Muscle layer of colon (tissue), 2 donors: ENCODE measurements around the gene ASGR2.
"Not testable (repeated sequence)": the region's sequence is repeated elsewhere in the genome, so short reads cannot be mapped to it uniquely, and the experiment has no call there.

Experiments
- H3K27ac ChIP-seq: one replicate; pipeline ENCODE4 v1.7.0; 2013; ENCODE audit warnings: low read depth, mild to moderate bottlenecking, low read length, moderate library complexity
- H3K27me3 ChIP-seq, 2 donors: one replicate each; pipeline ENCODE4 v1.7.0; 2013; ENCODE audit warnings: low read length in 2 of 2, mild to moderate bottlenecking in 2 of 2; ENCODE audit not compliant: insufficient read depth in 2 of 2, control insufficient read depth in 1 of 2
- H3K36me3 ChIP-seq: one replicate; pipeline ENCODE4 v1.7.0; 2013; ENCODE audit warnings: mild to moderate bottlenecking, low read length; ENCODE audit not compliant: insufficient read depth
- H3K4me1 ChIP-seq: one replicate; pipeline ENCODE4 v1.7.0; 2013; ENCODE audit warnings: mild to moderate bottlenecking, low read length; ENCODE audit not compliant: insufficient read depth
- H3K4me3 ChIP-seq, 2 donors: one replicate each; pipeline ENCODE4 v1.7.0; 2013; ENCODE audit warnings: low read length in 2 of 2, low read depth in 1 of 2, mild to moderate bottlenecking in 1 of 2, moderate library complexity in 1 of 2
- H3K9ac ChIP-seq: one replicate; pipeline ENCODE4 v1.7.0; 2013; ENCODE audit warnings: low read length
- H3K9me3 ChIP-seq: one replicate; pipeline ENCODE4 v1.7.0; 2013; ENCODE audit warnings: mild to moderate bottlenecking, low read length
- donor health status: abdominal sarcoma.
- donor health status: Adenocarcinoma of cecum.

ASGR2 gene, protein sequence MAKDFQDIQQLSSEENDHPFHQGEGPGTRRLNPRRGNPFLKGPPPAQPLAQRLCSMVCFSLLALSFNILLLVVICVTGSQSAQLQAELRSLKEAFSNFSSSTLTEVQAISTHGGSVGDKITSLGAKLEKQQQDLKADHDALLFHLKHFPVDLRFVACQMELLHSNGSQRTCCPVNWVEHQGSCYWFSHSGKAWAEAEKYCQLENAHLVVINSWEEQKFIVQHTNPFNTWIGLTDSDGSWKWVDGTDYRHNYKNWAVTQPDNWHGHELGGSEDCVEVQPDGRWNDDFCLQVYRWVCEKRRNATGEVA

DNA sequence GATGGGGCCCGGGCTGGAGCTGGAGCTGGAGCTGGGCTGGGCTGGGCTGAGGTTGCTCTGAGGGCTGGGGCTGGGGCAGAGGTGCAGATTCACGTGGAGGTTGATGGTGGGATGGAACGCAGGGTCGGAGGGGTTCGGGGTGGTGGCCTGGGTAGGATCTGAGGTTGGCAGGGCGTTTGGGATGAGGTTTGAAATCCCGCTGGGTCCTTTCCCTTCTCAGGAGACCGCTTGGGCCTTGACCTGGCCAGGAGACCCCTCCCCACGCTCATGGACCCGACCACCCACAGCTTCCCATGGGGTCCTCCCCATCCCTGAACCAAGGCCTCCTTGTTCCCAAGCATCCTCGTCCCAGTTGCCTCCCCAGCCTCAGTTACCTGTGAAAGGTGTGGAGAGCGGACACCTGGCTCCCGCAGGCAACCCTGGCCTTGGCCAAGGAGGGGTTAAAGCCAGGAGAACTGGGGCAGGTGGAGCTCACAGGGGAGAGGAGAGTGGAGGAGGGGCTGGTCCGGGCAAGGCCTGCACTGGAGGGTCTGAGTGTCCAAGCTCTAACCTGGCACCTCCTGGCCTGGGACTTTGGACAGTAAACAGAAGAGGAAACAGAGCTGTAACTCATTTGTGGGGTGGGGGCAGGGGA lies at the start of gene ASGR2:
Gene ASGR2 (minus strand): TSS at position 582 of the 634 bp plus-strand sequence. CDS start 582 bp downstream, outside the sequence.
- Histone ChIP-seq H3K9ac (no peak within 1 kb of the TSS), H3K9me3 (no peaks in the 10 kb centered on the region), H3K27ac (no peak within 1 kb of the TSS), H3K36me3 (no peaks in the 10 kb centered on the region), H3K4me3 (no peak within 1 kb of the TSS), H3K4me1 (no peaks in the 10 kb centered on the region), H3K27me3 (no peaks in the 10 kb centered on the region)

DNA sequence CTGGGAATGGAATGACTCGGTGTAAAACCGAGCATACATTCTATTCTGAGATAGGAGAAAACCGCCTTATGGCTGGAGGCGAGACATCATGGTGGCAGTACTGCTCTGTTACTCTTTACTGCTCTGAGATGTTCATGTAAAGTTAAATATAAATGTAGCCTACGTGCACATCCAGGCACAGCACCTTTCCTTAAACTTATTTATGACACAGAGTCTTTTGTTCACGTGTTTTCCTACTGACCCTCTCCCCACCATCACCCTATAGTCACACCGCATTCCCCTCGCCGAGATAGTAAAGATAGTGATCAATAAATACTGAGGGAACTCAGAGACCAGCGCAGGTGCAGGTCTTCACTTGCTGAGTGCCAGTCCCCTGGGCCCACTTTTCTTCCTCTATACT lies 44.9 kb upstream of the ASGR2 start:
- not testable (repeated sequence) for H3K27me3 ChIP-seq, H3K4me1 ChIP-seq, H3K27ac ChIP-seq, H3K36me3 ChIP-seq, H3K9me3 ChIP-seq, H3K4me3 ChIP-seq, H3K9ac ChIP-seq

DNA sequence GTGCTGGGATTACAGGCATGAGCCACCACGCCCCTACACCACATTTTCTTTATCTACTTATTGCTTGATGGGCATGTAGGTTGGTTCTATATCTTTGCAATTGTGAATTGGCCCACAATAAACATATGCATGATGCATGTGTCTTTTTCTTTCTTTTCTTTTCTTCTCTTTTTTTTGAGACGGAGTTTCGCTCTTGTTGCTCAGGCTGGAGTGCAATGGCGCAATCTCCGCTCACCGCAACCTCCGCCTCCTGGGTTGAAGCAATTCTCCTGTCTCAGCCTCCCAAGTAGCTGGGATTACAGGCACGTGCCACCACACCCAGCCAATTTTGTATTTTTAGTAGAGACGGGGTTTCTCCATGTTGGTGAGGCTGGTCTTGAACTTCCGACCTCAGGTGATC lies 43.8 kb upstream of the ASGR2 start:
- H3K36me3 ChIP-seq, H3K4me1 ChIP-seq, H3K9me3 ChIP-seq, H3K27ac ChIP-seq, H3K4me3 ChIP-seq, H3K9ac ChIP-seq, H3K27me3 ChIP-seq: not testable (repeated sequence)

DNA sequence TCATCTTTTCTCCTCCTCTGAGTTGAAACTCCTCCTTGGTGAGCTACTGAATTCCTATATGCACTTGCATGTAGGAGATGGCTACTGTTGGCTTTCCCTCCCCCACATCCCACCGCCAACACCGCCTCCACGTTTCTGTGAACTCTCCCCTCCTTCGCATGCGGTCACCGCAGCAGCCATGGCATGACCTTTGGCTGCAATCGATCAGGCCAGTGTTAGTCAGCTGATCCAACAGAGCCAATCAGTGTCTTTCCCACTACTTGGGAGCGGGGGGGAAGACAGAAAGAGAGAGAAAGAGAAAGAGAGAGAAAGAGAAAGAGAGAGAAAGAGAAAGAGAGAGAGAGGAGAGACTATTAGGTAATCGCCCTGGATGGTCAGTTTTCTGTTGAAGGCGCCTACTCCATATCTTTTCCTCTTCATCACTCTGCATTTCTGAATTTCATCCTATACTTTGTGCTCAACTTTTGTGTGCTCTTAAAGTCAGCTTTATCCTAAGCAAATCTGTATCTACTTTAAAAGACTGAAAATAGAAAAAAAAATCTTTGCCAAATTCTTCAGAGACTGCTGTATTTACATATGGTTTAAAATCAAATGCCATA lies 41.8 kb upstream of the ASGR2 start:
- Histone ChIP-seq H3K4me1 (no peaks in the 10 kb centered on the region), H3K9me3 (no peaks in the 10 kb centered on the region), H3K27me3 (no peaks in the 10 kb centered on the region), H3K9ac (no peak overlapping the region), H3K36me3 (no peaks in the 10 kb centered on the region), H3K4me3 (no peak overlapping the region), H3K27ac (no peak overlapping the region)

DNA sequence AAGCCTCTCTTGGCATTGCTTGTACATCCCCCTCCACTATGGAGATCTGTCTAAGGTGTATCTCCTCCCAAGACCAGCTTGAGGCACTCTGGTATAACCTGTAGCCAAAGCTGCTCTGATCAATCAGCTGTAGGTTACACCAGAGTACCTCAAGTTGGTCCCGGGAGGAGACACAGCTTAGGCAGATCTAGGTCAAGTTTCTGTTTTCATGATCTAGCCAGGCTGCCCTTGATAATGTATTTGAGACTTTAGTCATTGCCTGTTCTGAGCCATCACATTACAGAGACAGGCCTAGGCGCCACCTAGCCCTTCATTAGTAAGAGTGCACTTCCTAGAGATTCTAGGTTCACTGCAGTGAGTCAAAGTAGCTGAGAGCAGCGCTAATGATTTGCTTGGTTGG lies 33.1 kb upstream of the ASGR2 start:
- H3K9ac ChIP-seq, result no peak overlapping the region
- H3K4me1 ChIP-seq, result no peaks in the 10 kb centered on the region
- H3K27me3 ChIP-seq, result no peaks in the 10 kb centered on the region
- no peaks in the 10 kb centered on the region for H3K9me3 ChIP-seq
- H3K36me3 ChIP-seq, result no peaks in the 10 kb centered on the region
- H3K27ac ChIP-seq, result no peak overlapping the region
- H3K4me3 ChIP-seq, result no peak overlapping the region

DNA sequence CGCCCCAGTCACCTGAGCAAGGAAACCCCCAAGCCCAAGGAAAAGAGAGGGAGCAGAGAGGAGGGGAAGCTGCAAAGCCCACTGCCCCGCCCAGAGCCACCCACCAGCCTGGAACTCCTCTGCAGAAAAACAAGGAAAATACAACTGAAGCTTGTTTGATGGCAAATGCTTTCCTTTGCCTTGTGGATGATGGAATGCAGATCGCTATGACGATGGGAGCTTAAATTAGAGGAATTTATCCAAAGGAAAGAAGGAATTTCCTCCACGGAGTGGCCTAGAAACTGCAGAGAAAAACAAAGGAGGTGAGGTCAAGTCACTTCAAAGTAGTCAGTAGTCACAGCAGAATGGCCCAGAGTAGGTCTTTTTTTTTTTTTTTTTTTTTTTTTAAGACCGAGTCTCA lies 31.5 kb upstream of the ASGR2 start:
- no peaks in the 10 kb centered on the region for H3K27me3 ChIP-seq
- H3K27ac ChIP-seq, result no peak overlapping the region
- no peak overlapping the region for H3K9ac ChIP-seq
- H3K9me3 ChIP-seq, result no peaks in the 10 kb centered on the region
- no peak overlapping the region for H3K4me3 ChIP-seq
- no peaks in the 10 kb centered on the region for H3K36me3 ChIP-seq
- H3K4me1 ChIP-seq, result no peaks in the 10 kb centered on the region

DNA sequence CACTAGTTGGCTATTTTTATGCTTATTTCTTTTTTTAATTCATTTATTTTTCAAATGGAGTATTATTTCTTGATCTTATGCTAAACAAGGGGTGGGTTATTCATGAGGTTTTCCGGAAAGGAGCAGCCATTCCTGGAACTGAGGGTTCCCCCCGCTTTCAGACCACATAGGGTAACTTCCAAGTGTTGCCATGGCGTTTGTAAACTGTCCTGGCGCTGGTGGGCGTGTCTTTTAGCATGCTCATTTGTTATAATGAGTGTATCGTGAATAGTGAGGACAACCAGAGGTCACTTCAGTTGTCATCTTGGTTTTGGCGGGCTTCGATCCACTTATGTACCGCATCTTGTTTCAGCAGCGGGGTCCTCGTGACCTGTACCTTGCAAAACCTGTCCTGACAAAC lies 29.6 kb upstream of the ASGR2 start:
- H3K4me3 ChIP-seq, result no peak overlapping the region
- H3K27ac ChIP-seq, result no peak overlapping the region
- H3K27me3 ChIP-seq, result peaks cover 0 to 3% of the 10 kb centered on the region in 2 donors
- no peaks in the 10 kb centered on the region for H3K36me3 ChIP-seq
- no peaks in the 10 kb centered on the region for H3K9me3 ChIP-seq
- no peaks in the 10 kb centered on the region for H3K4me1 ChIP-seq
- H3K9ac ChIP-seq, result no peak overlapping the region

DNA sequence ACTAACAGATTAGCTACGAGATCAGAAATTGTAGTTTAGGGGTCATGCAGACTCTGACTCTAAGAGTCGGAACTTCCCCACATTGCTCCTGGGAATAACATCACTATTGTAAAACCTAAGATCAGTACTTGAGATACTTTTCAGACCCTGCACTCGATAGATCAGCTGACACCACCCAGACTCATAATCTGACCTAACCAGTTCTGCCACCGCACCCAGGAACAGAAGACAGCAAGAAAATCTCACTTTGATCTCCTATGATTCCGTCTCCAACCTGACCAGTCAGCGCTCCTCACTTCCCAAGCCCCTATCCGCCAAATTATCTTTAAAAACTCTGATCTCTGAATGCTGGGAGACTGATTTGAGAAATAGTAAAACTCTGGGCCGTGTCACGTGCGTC lies 27.2 kb upstream of the ASGR2 start:
- H3K4me1 ChIP-seq, result no peaks in the 10 kb centered on the region
- no peaks in the 10 kb centered on the region for H3K9me3 ChIP-seq
- H3K27ac ChIP-seq, result no peak overlapping the region
- no peaks in the 10 kb centered on the region for H3K36me3 ChIP-seq
- peaks cover 0 to 18% of the 10 kb centered on the region in 2 donors for H3K27me3 ChIP-seq
- no peak overlapping the region for H3K9ac ChIP-seq
- H3K4me3 ChIP-seq, result no peak overlapping the region

DNA sequence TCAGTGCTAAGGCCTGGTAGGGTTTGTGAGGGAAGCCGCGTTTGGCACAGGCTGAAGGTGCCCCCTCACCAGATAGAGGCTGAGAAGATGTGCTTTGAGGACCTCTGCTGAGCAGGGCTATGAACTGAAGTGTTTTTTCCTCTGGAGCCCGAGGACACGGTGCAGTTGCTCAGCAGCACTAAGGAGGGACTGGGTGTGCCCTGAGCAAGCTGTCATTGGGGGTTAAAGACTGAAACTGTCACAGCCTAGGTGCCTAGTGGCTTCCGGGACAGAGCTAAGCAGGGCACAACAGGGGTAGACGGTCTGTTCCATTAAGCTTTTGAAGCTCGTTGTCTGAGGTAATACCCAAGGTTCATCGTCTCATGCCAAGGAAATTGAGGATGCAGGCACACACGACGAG lies 24.8 kb upstream of the ASGR2 start:
- H3K4me3 ChIP-seq, result no peak overlapping the region
- no peaks in the 10 kb centered on the region for H3K9me3 ChIP-seq
- peaks cover 0 to 18% of the 10 kb centered on the region in 2 donors for H3K27me3 ChIP-seq
- no peak overlapping the region for H3K27ac ChIP-seq
- H3K36me3 ChIP-seq, result no peaks in the 10 kb centered on the region
- no peak overlapping the region for H3K9ac ChIP-seq
- H3K4me1 ChIP-seq, result no peaks in the 10 kb centered on the region

DNA sequence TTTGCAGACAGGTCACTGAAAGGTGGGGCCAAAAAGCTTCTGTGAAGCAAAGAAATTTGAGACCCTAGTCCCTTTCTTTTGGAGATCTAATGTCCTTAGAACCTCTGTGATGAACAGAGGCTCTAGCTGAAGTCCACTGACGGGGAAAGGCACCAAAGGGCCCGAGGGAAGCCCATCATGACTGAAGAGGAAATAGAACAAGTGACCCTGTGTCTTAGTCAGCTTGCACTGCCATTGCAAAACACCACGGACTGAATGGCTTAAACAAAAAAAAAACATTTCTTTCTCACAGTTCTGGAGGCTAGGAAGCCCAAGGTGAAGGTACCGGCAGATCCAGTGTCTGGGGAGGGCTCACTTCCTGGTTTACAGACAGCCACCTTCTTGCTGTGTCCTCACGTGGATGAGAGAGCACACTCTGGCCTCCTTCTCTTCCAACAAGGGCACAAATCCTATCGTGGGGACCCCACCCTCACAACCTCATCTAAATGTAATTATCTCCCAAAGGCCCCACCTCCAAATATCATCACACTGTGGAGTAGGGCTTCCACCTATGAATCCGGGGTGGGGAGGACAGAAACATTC lies 24.3 kb upstream of the ASGR2 start:
- no peak overlapping the region for H3K4me3 ChIP-seq
- peaks cover 0 to 18% of the 10 kb centered on the region in 2 donors for H3K27me3 ChIP-seq
- H3K36me3 ChIP-seq, result no peaks in the 10 kb centered on the region
- no peaks in the 10 kb centered on the region for H3K4me1 ChIP-seq
- no peak overlapping the region for H3K9ac ChIP-seq
- no peaks in the 10 kb centered on the region for H3K9me3 ChIP-seq
- H3K27ac ChIP-seq, result no peak overlapping the region

DNA sequence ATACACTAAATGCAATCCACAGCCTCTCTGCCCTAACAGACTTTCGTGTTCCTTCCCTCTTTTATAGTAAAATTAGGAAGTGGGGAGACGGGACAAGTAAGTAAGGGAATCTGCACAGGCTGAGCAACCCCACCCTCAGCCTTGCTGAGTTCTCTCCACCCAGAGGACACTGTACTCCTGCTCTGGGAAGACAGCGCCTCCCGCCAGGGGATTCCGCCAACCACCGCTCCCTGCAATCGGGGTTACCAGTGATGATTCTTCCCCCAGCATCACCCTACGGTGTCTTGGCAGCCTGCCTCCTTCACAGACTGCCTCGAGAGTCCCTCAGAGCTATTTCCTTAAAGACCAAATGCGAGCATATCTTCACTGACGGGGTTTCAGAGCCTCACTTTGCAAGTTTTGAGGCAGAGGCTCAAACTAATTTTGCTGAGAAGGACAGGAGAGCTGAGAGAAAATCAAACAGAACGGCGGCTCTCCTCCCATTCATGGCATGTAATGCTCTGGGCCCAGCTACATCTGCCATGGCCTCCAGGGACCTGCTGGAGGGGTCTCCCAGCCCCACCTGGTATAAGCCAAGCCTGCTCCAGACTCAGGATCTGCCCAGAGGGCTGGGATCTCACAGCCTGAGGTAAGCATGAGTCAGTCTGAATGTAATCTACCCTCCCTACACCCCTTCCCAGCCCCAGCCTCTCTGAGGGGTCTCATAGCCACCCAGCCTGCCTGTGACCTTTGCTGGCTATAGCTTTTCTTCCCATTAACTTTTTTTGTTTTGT lies 22.7 kb upstream of the ASGR2 start:
- H3K9me3 ChIP-seq, result no peaks in the 10 kb centered on the region

More for the DNA sequence above, 22.7 kb upstream of the ASGR2 start:
- Histone ChIP-seq H3K4me3 (no peak overlapping the region), H3K9ac (no peak overlapping the region), H3K36me3 (no peaks in the 10 kb centered on the region), H3K27me3 (peaks cover 0 to 18% of the 10 kb centered on the region in 2 donors), H3K4me1 (no peaks in the 10 kb centered on the region), H3K27ac (no peak overlapping the region)
